Brain pericyte (primary cell): ENCODE data around the gene UQCC2.

Experiments used
- DNase-seq: peaks from one replicate; pipeline ENCODE4 v3.0.0-alpha.2; 2012; ENCODE audit warnings: low read depth, low spot score

The UQCC2 gene

GRCh38 chr6:33676416-33677142 is 34.9 kb downstream of the UQCC2 start:
- no peak for DNase-seq

- DNase-seq = no peak
Observed at GRCh38 chr6:33675968-33676367, 35.5 kb downstream of the UQCC2 start.

- no peak for DNase-seq
Observed at GRCh38 chr6:33673851-33674250, 37.6 kb downstream of the UQCC2 start.

GRCh38 chr6:33672808-33673207 is 38.7 kb downstream of the UQCC2 start:
- DNase-seq = no peak

- no peak for DNase-seq
Observed at GRCh38 chr6:33671744-33672072, 39.8 kb downstream of the UQCC2 start.

- no peak for DNase-seq
Observed at GRCh38 chr6:33670971-33671743, 40.3 kb downstream of the UQCC2 start.

GRCh38 chr6:33670086-33670660 is 41.3 kb downstream of the UQCC2 start:
- DNase-seq = no peak

GRCh38 chr6:33668914-33669313 is 42.6 kb downstream of the UQCC2 start:
- no peak for DNase-seq

- no peak for DNase-seq
Observed at GRCh38 chr6:33668328-33668727, 43.2 kb downstream of the UQCC2 start.

- no peak for DNase-seq
Observed at GRCh38 chr6:33667776-33668175, 43.7 kb downstream of the UQCC2 start.

- DNase-seq = no peak
Observed at GRCh38 chr6:33667072-33667471, 44.4 kb downstream of the UQCC2 start.

- DNase-seq = no peak
Observed at GRCh38 chr6:33665957-33666356, 45.5 kb downstream of the UQCC2 start.

- DNase-seq = no peak
Observed at GRCh38 chr6:33664506-33665057, 46.9 kb downstream of the UQCC2 start.

- DNase-seq = no peak
Observed at GRCh38 chr6:33663727-33664449, 47.6 kb downstream of the UQCC2 start.

GRCh38 chr6:33663028-33663427 is 48.5 kb downstream of the UQCC2 start:
- no peak for DNase-seq

GRCh38 chr6:33662318-33662717 is 49.2 kb downstream of the UQCC2 start:
- DNase-seq = no peak

GRCh38 chr6:33661106-33661838 is 50.2 kb downstream of the UQCC2 start:
- no peak for DNase-seq

GRCh38 chr6:33659986-33660385 is 51.5 kb downstream of the UQCC2 start:
- no peak for DNase-seq

- DNase-seq = no peak
Observed at GRCh38 chr6:33658982-33659689, 52.4 kb downstream of the UQCC2 start.

- no peak for DNase-seq
Observed at GRCh38 chr6:33656844-33657243, 54.7 kb downstream of the UQCC2 start.
